Femur (tissue), 1 donor: ENCODE results near the gene ADCK2.
"Not testable (repeated sequence)": the region's sequence is repeated elsewhere in the genome, so short reads cannot be mapped to it uniquely, and the experiment has no call there.

Experiments
- DNase-seq: peaks from one replicate; pipeline ENCODE4 v3.0.0-alpha.2; 2017

The ADCK2 gene

GRCh38 chr7:140674899-140675701 lies 2.4 kb downstream of the ADCK2 start:
- DNase-seq, result peak; percentile 42

GRCh38 chr7:140675726-140676125 lies 3.0 kb downstream of the ADCK2 start:
- DNase-seq, result no peak

- no peak for DNase-seq
These were observed 3.6 kb downstream of the ADCK2 start for GRCh38 chr7:140676306-140676705.

- not testable (repeated sequence) for DNase-seq
These were observed 4.2 kb downstream of the ADCK2 start for GRCh38 chr7:140676956-140677355.

GRCh38 chr7:140677496-140677895 lies 4.8 kb downstream of the ADCK2 start:
- DNase-seq, result no peak

- DNase-seq, result no peak
These were observed 5.5 kb downstream of the ADCK2 start for GRCh38 chr7:140678081-140678815.

- no peak for DNase-seq
These were observed 6.0 kb downstream of the ADCK2 start for GRCh38 chr7:140678816-140679130.

- DNase-seq, result no peak
These were observed 6.4 kb downstream of the ADCK2 start for GRCh38 chr7:140679186-140679585.

- no peak for DNase-seq
These were observed 8.1 kb downstream of the ADCK2 start for GRCh38 chr7:140680886-140681285.

GRCh38 chr7:140681766-140682165 lies 9.0 kb downstream of the ADCK2 start:
- no peak for DNase-seq

GRCh38 chr7:140683657-140684056 lies 10.9 kb downstream of the ADCK2 start:
- no peak for DNase-seq

GRCh38 chr7:140684066-140684950 lies 11.6 kb downstream of the ADCK2 start:
- DNase-seq, result no peak

GRCh38 chr7:140685407-140686087 lies 12.8 kb downstream of the ADCK2 start:
- no peak for DNase-seq

- DNase-seq, result no peak
These were observed 14.2 kb downstream of the ADCK2 start for GRCh38 chr7:140686921-140687320.

- no peak for DNase-seq
These were observed 15.6 kb downstream of the ADCK2 start for GRCh38 chr7:140688341-140688740.

- no peak for DNase-seq
These were observed 16.7 kb downstream of the ADCK2 start for GRCh38 chr7:140689199-140690152.

- no peak for DNase-seq
These were observed 18.8 kb downstream of the ADCK2 start for GRCh38 chr7:140691376-140692045.

- DNase-seq, result not testable (repeated sequence)
These were observed 21.1 kb downstream of the ADCK2 start for GRCh38 chr7:140693849-140694248.

- DNase-seq, result no peak
These were observed 21.8 kb downstream of the ADCK2 start for GRCh38 chr7:140694592-140694991.

- no peak for DNase-seq
These were observed 22.6 kb downstream of the ADCK2 start for GRCh38 chr7:140695381-140695780.
